Activated CD8-positive, alpha-beta memory T cell treated with anti-CD3 and anti-CD28 coated beads, Interleukin-2, amount 50 U/mL, for 48 hours (primary cell): Measurements from ENCODE around the gene IL31RA.
A peak's percentile ranks its signal among the peaks of the same experiment; 100 is the strongest.

ENCODE experiments used
- DNase-seq: peaks from one replicate; pipeline ENCODE4 v3.0.0-alpha.2; 2020

IL31RA gene

DNA sequence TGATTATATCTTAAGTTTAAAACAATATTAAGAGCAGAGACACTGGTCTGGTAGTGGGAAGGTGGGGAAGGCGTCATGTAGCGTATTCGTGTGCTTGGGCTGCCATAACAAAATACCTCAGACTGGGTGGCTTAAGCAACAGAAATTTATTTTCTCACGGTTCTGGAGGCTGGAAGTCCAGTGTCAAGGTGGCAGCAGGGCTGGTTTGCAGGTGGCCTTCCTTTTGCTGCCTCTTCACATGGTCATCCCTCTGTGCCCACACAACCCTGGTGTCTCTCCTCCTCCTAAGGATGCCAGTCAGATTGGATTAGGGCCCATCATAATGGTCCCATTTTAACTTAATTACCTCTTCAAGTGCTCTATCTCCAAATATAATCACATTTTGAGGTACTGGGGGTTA, 9.6 kb downstream of the IL31RA start:
- DNase-seq: no peak

DNA sequence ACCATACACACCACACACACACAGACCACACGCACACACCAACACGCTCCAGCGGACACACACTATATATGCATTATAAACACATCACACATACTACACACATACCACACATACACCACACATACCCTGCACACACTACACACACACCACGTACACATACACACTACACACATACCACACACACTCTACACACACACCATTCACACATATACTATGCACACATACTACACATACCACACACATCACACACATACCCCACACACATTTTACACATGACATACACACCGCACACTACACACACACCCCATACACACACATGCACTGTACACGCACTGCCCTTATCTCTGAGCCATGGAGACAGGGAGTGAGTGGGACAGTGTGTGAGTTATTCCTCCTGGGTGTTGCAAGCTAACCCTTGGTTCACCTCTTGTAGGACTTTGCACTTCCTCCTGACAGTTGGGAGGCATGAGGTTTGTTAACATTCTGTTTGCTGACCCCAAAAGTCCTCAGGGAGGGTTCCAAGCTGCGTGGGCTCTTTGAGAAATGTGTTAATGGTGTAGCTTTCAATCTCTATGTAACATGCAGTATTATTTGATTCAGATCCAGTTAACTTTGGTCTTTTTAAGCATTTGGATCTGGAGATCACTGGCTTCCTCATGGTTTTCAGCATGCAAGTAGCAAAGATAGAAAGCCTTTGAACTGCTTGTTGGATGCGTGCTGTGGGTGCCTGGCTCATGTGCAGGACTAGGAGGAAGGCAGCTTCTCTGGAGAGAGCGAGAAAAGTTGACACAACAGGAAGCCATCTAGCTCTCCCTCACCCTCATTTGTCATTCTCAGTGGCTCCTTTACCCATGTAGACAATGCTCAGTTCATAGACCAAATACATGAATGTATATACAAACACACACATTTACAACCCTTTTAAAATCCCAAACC, 13.7 kb downstream of the IL31RA start:
- DNase-seq: no peak

DNA sequence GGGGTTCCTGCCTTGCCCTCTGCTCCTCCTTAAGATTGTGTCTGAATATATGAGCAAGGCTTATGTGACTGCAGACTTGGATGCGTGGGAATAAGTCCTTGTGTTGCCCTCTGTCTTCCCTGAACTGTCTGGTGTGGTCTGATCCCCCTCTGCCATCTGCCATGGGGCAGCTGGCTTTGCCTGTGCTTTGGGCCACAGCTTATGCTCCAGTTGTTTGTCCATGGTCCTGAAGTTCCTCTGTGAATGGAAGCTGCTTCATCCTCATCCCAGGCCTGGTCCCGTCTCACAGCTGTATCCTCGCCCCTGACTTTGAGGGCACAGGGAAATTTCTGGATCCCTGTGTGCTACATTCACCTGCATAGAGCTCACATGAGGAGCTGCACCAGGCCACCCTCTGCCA, 14.7 kb downstream of the IL31RA start:
- no peak for DNase-seq

DNA sequence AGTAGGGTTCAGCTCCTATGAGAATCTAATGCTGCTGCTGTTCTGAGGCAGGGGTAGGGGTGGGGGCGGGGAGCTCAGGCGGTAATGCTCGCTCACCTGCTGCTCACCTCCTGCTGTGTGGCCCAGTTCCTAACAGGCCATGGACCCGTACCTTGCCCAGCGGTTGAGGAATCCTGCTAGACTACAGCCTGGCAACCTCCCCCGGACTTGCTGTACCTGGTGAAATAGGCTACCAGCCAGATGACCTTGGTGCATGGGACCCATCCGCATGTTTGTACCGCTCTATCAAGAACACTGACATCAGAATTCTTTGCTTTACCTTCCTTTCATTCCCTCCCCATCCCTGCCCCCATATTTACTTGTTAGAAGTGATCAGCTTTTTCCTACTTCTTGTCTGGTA, 15.3 kb downstream of the IL31RA start:
- no peak for DNase-seq

DNA sequence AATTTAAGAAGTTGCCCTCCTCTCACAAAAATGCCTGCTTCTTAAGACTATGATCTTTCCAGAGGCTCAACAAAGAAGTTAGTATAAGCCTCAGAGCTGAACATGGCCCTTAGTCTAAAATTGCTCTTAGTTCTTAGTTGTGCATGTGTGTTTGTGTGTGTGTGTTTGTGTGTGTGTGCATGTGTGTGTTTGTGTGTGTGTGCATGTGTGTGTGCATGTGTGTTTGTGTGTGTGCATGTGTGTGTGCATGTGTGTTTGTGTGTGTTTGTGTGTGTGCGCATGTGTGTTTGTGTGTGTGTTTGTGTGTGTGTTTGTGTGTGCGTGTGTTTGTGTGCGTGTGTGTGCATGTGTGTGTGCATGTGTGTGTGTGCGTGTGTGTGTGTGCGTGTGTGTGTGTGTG, 15.8 kb downstream of the IL31RA start:
- DNase-seq: no peak

DNA sequence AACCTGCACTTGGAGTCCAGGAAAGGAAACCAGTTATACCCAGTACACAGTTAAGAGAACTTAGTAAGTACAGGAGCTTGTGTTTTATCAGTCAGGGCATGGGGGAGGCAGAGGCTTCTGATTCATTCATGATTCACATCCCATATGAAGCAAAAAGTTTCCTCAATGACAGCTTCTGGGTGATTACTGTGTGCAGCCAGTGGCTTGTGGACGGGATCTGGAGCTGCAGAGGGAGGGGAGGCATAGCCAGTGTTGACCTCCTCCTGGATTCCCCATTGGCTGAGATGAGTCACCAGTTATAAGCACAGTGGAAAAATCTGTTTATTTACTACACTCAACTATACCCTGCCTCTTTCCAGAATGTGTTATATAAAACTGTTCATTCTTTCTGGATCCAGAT, 17.7 kb downstream of the IL31RA start:
- DNase-seq: peak; percentile 68

DNA sequence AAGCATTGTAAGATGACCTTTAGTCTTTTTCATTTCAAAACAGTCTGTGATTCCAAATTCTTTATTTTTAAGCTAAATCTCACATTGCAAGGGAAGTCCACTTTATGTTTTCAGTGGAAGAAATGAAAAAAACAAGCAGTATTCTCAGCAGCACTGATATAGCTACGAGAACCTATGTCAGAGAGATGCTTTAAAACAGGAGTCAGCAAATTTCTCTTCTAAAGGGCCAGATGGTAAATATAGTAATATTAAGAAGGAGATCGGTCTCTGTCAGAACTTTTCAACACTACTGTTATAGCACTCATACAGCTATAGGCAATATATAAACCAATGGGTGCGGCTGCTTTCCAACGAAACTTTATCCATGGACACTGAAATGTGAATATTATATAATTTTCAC, 18.7 kb downstream of the IL31RA start:
- DNase-seq: no peak

DNA sequence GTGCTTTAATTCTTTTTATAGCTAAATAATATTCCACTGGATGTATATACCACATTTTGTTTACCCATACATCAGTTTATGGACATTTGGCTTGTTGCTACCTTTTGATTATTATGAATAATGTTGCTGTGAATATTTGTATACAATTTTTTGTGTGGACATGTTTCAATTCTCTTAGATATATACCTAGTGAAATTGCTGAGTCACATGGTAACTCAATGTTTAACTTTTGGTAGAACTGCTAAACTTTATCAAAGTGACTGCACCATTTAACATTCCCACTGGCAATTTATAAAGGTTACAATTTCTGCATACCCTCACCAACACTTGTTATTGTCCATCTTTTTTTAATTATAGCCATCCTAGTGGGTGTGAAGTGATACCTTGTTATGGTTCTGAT, 22.1 kb downstream of the IL31RA start:
- no peak for DNase-seq

DNA sequence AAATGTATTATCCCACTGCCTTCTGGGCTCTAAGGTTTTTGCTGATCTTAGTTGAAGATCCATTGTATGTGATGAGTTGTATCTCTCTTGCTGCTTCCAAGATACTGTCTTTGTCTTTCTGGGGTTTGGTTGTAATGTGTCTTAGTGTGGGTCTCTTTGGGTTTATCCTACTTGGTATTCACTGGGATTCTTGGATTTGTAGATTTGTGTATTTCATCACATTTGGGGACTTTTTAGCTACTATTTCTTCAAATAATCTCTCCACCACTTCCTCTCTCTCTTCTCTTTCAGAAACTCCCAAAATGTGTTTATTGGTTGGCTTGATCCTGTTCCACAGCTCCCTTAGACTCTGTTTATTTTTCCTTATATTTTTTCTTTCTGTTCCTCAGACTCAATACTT, 26.5 kb downstream of the IL31RA start:
- no peak for DNase-seq

DNA sequence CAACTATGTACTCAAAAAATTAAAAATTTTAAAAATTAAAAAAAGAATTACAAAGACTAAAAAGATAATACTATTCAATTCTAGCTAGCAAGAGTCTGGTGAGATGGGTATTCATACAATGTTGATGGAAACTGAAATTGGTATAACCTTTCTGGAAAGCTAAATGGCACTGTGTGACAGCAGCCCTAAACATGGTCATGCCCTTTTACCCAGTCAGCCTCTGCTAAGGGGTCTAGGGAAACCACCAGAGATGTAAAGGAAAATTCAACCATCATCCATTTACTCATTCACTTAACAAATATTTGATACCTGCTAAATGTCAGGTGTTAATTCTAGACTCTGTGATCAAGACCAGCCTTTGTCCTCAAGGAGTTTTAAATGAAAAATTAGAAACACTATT, 29.3 kb downstream of the IL31RA start:
- DNase-seq: no peak

DNA sequence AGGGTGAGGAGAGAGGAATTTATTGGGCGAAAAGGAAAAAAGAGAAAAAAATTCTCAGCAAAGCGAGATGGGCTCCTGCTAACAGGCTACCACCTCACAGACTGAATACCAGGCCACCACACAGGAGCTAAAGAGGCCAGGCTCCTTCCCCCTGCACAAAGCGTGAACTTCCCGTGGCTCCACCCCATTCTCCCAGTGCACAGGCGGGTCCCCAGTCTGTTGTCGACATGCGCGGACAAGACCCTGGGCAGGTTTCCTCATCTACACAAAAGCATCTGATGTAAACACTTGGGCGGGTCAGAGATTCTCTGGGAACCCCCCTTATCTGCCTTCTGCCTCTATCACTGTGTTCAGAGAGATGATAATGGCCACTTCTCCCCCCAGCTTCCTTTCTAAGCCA, 34.2 kb downstream of the IL31RA start:
- DNase-seq: no peak

DNA sequence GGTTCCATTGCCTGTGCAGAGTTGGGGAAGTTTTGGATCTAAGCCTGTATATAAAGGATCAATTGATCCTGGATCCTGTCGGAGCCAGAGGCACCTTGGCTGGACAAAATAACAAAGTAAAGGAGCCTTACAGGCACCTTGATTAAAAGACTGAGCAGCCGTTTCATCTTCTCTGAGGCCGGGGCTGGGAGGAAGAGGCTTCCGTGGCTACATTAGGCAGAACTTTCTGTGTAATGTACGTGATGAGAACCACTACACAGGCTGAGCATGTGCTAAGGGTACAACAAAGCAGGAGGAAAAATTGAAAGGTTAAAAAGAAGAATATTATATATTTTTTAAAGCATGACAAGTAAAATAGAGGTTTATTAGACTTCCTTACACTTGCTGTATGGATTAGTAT, 37.0 kb downstream of the IL31RA start:
- no peak for DNase-seq

DNA sequence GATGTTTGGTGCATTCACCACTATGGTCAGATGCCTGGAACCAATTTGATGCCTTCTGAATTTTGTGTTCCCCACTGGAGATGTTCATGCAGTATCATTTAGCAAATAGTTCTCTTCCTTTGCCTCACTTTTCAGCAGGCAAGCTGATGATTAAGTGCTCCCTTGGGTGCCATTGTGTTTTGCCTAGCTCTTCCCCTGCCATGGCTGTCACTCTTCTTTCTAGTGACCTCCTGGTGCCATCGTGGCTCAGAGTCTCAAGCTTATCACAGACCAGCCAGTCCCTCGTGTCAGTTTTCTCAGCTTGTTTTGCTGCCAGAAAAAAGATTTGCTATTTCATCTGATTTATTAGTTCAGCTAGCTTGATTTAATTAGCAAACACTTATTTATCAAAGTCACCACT, 41.3 kb downstream of the IL31RA start:
- no peak for DNase-seq

DNA sequence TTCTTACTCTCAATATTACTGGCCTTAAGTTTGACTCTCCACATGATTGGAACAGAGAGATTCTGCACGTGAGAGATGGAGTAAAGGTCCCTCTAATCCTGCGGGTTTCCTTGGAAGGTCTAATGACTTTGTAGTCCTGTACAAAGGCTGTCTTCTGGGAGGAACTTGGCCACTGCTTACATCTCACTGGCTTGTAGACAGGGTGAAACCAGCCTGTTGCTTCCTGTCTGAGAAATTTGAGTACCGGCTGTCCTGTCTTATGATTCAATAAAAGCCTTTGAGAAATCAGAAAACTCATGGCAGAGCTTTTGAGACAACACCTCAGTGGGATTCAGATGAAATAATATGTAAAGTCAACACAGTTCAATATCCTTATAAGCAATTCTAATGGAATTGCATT, 43.0 kb downstream of the IL31RA start:
- DNase-seq: no peak

DNA sequence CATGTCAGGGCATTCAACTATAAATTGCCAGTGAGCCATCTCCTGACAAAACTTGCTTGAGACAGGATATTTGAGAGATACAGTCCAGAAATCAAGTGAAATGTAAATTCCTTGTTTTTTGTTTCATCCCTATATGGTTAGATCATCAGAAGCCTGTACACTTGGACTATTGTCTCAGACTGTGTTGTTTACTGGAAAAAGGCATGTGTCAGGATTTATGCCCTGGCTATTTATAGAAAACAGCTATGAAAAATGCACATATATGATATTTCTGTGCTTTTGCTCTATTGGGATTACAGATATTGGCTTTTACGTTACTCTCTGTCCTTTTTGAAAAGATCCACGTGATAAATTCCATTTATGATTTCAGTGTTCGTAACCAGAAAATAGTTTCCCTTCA, 44.2 kb downstream of the IL31RA start:
- no peak for DNase-seq

DNA sequence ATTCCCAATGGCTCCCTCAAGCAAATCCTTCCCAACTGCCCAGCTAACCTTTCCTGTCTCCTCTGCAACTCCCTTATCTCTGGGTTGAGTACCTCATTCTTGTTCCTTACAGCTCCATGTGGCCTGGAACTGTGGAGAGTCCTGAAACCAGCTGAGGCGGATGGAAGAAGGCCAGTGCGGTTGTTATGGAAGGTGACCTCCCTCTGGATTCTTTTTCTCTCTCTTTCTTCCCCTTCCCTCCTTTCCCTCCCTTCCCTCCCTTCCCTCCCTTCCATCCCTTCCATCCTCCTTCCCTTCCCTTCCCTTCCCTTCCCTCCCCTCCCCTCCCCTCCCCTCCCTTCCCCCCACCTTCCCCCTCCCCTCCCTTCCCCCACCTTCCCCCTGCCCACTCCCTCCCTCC, 45.1 kb downstream of the IL31RA start:
- no peak for DNase-seq

DNA sequence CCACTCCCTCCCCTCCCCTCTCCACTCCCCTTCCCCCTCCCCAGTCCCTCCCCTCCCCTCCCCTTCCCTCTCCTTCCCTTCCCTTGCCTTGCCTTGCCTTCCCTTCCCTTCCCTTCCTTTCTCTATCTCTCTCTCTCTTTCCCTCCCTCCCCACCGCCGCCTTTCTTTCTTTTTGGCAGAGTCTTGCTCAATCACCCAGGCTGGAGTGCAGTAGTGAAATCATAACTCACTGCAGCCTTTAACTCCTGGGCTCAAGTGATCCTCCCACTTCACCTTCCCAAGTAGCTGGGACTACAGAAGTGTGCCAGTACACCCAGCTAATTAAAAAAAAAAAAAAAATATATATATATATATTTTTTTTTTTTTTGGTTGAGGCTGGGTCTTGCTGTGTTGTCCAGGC, 45.5 kb downstream of the IL31RA start:
- no peak for DNase-seq

DNA sequence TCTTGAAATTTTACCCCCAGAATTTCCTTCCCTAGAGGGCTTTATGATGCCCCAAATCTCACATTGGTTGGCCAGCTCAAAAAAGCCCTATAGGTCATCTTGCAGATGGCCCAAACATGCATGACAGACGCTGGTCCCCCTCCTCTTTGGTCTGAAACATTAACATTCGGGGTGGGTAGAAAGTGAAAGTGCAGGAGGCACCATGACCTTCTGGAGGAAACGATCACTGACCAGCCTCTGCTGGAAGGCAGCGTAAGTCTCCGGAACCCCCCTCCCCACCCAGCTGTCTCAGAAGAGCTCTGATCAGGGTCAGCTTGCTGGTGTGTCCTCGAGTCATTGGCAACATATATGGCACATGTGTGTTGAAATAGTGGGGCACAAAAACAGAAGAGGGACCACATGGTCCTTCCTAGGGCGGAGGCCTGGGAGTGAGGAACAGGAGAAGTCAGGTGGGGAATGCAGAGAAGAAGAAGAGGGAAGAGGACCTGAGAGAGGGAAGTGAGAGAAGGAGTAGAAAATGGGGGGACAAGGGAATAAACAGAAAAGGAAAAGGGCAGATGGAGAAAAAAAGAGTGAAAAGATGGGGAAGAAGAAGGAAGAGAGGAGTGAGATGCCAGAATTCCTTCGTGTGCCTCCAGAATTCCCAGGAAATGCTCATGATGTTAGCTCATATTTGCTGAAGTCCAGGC, 46.2 kb downstream of the IL31RA start:
- no peak for DNase-seq

DNA sequence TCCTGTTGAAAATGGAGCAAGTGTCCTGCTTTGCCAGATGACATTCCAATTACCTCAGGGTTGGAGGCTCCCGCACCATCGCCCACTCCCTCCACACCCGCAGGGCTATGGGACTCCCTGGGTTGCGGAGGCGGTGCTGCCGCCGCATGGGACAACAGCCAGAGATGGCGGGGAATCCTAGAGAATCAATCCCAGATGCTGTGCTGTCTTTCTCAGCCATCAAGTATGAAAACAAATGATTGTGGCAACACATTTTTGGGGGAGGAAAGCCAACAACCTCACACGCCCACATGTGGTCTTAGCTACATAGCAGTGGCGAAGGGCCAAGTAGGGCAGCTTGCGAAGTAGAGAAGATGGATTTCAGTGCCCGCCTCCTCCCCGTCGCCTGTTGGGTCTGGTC, 46.7 kb downstream of the IL31RA start:
- no peak for DNase-seq

DNA sequence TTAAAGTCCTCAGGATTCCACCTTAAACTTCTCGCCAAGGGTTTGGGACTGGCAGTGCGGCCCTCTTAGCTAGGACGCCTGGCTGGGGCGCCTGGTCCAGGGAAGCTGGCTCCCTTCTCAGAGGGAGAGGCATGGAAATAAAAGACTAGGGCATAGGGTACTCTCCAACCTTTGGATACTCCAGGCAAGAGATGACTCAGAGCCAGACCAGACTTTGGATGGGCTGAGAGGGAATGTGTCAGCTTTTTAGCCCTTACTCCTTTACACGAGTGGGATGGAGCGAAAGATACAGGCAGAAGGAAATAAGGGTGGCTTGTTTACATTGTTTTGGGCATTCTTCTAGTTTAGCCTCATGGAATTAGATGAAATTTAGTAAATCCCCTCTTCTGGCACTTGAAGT, 48.2 kb downstream of the IL31RA start:
- no peak for DNase-seq

DNA sequence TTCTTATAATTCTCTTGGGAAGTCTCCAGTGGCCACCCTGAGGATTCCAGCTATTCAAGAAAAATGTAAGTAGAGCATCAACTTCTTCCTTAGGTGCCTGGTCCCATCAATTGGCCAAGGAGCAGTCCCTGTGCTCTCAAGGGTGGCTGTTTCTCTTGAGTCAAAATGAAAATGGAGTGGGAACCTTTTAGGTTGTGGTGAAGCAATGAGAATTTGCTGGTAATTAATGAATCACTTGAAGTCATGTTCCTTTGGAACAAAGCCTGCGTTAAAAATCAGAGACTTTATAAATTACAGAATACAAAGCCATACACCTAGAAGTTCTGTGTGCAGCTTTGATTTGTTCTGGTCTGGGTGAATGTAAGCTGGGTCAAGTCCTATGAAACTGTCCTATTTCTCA, 48.9 kb downstream of the IL31RA start:
- DNase-seq: no peak

DNA sequence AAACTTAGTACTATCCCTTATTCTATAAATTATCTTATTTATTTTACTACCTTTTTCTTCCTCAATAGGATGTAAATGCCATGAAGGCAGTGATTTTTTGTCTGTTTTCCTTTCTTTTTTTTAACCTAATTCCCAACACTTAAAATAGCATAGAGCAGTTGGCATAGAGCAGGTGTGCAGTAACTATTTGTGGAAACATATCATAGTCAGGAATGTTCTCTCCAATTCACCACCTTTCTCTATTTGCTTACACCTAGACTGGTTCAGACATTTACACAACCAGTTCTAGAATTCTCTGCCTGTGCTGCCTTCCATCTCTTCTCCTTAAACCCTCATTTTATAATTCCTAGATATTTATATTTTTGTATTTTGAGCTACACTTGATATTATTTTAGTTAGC, 49.6 kb downstream of the IL31RA start:
- DNase-seq: no peak

DNA sequence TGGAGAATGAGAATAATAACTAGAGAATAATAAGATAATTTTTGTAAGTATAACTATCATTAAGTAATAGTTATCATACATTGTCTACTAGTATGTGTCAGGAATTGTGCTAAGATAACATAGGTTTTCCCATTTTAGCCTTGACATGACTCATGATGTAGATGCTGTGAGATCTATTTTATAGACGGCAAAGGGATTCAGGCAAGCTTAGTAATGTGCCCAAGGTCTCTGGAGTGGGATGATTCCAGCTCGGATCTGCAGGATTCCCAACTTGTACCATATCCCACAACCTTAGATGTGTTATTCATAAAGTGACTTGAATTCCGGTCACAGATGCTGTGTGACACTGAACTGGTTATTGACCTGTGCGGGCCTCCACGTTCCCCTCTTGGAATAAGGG, 51.5 kb downstream of the IL31RA start:
- DNase-seq: no peak

DNA sequence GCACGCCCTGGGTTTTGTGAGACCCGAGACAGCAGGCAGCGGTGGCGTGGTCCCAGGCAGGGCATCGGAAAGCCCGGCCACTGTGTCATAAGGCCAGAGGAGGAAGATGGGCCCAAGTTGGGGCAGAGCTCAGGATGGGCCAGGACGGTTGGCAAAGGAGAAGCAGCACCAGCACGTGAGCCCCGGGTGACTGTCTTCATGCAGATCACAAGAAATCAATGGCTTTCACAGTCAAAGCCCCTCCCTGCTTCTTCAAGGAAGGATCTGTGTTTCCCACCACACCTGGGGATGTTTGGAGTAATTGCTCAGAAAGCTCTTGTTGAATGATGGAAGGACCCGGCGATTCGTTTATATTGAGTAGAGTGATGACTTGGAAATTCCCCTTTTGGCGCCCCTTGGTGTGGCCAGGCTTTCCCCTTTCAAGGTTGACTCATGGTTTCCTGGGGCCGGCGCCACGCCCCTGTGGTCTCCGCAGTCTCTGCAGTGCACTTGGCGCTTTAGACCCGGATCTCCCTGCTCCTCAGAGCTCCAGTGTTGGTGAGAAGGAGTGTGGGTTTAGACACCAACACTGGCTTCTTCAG, 52.1 kb downstream of the IL31RA start:
- peak; percentile 84 for DNase-seq
